Measurements from ENCODE around the gene GFPT1.

DNA sequence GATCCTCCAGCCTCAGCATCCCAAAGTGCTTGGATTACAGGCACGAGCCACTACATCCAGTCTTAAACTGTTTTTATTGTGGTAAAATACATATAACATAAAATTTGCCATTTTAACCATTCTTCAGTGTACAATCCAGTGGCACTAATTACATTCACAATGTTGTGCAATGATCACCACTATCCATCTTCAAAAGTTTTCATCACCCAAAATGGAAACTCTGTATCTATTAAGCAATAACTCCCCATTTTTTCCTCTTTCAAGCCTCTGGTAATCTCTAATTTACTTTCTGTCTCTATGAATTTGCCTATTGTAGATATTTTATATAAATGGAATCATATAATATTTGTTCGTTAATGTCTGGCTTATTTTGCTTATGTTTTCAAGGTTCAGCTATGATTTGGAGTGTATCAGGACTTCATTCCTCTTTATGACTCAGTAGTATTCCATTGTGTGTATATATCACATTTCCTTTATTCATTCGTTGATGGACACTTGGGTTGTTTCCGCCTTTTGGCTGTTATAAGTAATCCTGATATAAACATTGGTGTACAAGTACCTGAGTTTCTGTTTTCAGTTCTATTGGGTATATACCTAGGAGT is 71.8 kb downstream of the GFPT1 start:
- TF ChIP-seq, protein P1, sequence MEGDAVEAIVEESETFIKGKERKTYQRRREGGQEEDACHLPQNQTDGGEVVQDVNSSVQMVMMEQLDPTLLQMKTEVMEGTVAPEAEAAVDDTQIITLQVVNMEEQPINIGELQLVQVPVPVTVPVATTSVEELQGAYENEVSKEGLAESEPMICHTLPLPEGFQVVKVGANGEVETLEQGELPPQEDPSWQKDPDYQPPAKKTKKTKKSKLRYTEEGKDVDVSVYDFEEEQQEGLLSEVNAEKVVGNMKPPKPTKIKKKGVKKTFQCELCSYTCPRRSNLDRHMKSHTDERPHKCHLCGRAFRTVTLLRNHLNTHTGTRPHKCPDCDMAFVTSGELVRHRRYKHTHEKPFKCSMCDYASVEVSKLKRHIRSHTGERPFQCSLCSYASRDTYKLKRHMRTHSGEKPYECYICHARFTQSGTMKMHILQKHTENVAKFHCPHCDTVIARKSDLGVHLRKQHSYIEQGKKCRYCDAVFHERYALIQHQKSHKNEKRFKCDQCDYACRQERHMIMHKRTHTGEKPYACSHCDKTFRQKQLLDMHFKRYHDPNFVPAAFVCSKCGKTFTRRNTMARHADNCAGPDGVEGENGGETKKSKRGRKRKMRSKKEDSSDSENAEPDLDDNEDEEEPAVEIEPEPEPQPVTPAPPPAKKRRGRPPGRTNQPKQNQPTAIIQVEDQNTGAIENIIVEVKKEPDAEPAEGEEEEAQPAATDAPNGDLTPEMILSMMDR (IDR thresholded peaks at IDR 0.05), result no peak
- no peak for TF ChIP-seq POLR2A (IDR thresholded peaks at IDR 0.05)

Data from stomach (tissue), 4 donors.